Ishikawa (cell line): ENCODE data around the gene IL17RC.

ENCODE experiments used
- CREB1 ChIP-seq: IDR thresholded peaks from 2 replicates; pipeline ENCODE4 v1.6.1; 2012; ENCODE audit warnings: low read depth
- EP300 ChIP-seq: IDR thresholded peaks from 2 replicates; pipeline ENCODE4 v1.6.1; 2012; ENCODE audit warnings: borderline replicate concordance
- MAX ChIP-seq: IDR thresholded peaks from 2 replicates; pipeline ENCODE4 v1.6.1; 2012
- RAD21 ChIP-seq: IDR thresholded peaks from 2 replicates; pipeline ENCODE4 v1.6.1; 2012; ENCODE audit warnings: low read depth
- REST ChIP-seq: IDR thresholded peaks from 2 replicates; pipeline ENCODE4 v1.6.1; 2012; ENCODE audit warnings: low read depth, mild to moderate bottlenecking
- TAF1 ChIP-seq: IDR thresholded peaks from 2 replicates; pipeline ENCODE4 v1.6.1; 2012; ENCODE audit warnings: low read depth, mild to moderate bottlenecking

GRCh38 chr3:9955611-9956352, 38.9 kb downstream of the IL17RC start:
- no peak for TF ChIP-seq RAD21
- no peak for TF ChIP-seq MAX
- TF ChIP-seq REST, result no peak
- TF ChIP-seq CREB1, result no peak
- TF ChIP-seq EP300, result no peak
- TF ChIP-seq TAF1, result no peak
